GM12873 (cell line): Measurements from ENCODE around the gene IQCK.

Experiments used
- CTCF ChIP-seq: IDR thresholded peaks from 2 replicates; pipeline ENCODE4 v1.5.1; 2012; ENCODE audit warnings: low read depth, mild to moderate bottlenecking, moderate library complexity, low read length, control low read depth; ENCODE audit not compliant: insufficient read depth; ENCODE audit errors: missing control alignments

IQCK gene

GRCh38 chr16:19746561-19746960 lies 28.5 kb downstream of the IQCK start:
- no peak for TF ChIP-seq CTCF

- no peak for TF ChIP-seq CTCF
Observed at GRCh38 chr16:19748389-19749168, 30.5 kb downstream of the IQCK start.

- TF ChIP-seq CTCF: no peak
Observed at GRCh38 chr16:19749571-19750080, 31.6 kb downstream of the IQCK start.

GRCh38 chr16:19751478-19752385 lies 33.7 kb downstream of the IQCK start:
- no peak for TF ChIP-seq CTCF

- no peak for TF ChIP-seq CTCF
Observed at GRCh38 chr16:19753815-19754643, 36.0 kb downstream of the IQCK start.

- TF ChIP-seq CTCF: no peak
Observed at GRCh38 chr16:19754644-19755036, 36.6 kb downstream of the IQCK start.
